ENCODE measurements around the gene GATA3. TPM values are rescaled to one million over a fixed set of nuclear protein-coding genes. Genes with fewer than 3 reads are reported as not detected.
"Not testable (repeated sequence)": the region's sequence is repeated elsewhere in the genome, so short reads cannot be mapped to it uniquely, and the experiment has no call there.

The GATA3 gene
- total RNA-seq, 1 donor from 2014 or later, result not detected

GRCh38 chr10:8014649-8015048 lies 39.8 kb upstream of the GATA3 start:
- Histone ChIP-seq H3K27me3 (no peaks in the 10 kb centered on the region), H3K4me3 (no peak overlapping the region), H3K27ac (no peak overlapping the region), H3K9me3 (no peaks in the 10 kb centered on the region), H3K4me1 (no peaks in the 10 kb centered on the region), H3K36me3 (peaks cover 20 to 36% of the 10 kb centered on the region in 2 donors)
- no peak for DNase-seq (ENCODE audit: low spot score in 2 of 2)
- intact Hi-C loops (cut with DNase I), result no loop called here
- TF ChIP-seq CTCF (IDR thresholded peaks at IDR 0.05), result no peak

GRCh38 chr10:8017277-8017676 lies 37.2 kb upstream of the GATA3 start:
- Histone ChIP-seq H3K4me3 (no peak overlapping the region), H3K4me1 (no peaks in the 10 kb centered on the region), H3K9me3 (no peaks in the 10 kb centered on the region), H3K27me3 (no peaks in the 10 kb centered on the region), H3K36me3 (peaks cover 9 to 16% of the 10 kb centered on the region in 2 donors), H3K27ac (no peak overlapping the region)
- intact Hi-C loops (cut with DNase I), result no loop called here
- DNase-seq (ENCODE audit: low spot score in 2 of 2), result no peak
- no peak for TF ChIP-seq CTCF (IDR thresholded peaks at IDR 0.05)

GRCh38 chr10:8023321-8023720 lies 31.2 kb upstream of the GATA3 start:
- H3K9me3 ChIP-seq, result no peaks in the 10 kb centered on the region
- no peak for TF ChIP-seq CTCF (IDR thresholded peaks at IDR 0.05)

GRCh38 chr10:8023851-8024250 lies 30.6 kb upstream of the GATA3 start:
- H3K9me3 ChIP-seq, result no peaks in the 10 kb centered on the region
- no peak for TF ChIP-seq CTCF (IDR thresholded peaks at IDR 0.05)
- intact Hi-C loops (cut with DNase I), result no loop called here
- no peaks in the 10 kb centered on the region for H3K27me3 ChIP-seq
- no peak for DNase-seq (ENCODE audit: low spot score in 2 of 2)
- no peak overlapping the region for H3K4me3 ChIP-seq
- H3K36me3 ChIP-seq, result no peaks in the 10 kb centered on the region
- no peak overlapping the region for H3K27ac ChIP-seq
- H3K4me1 ChIP-seq, result no peaks in the 10 kb centered on the region

More at GRCh38 chr10:8023321-8023720, 31.2 kb upstream of the GATA3 start:
- Histone ChIP-seq H3K4me1 (no peaks in the 10 kb centered on the region), H3K27ac (no peak overlapping the region), H3K27me3 (no peaks in the 10 kb centered on the region), H3K36me3 (no peaks in the 10 kb centered on the region), H3K4me3 (no peak overlapping the region)
- no peak for DNase-seq (ENCODE audit: low spot score in 2 of 2)
- intact Hi-C loops (cut with DNase I), result no loop called here

- DNase-seq (ENCODE audit: low spot score in 2 of 2), result peak in 1 of 2 donors; percentile 21
- no peak overlapping the region for H3K27ac ChIP-seq
- no peak overlapping the region for H3K4me3 ChIP-seq
- no peak for TF ChIP-seq CTCF (IDR thresholded peaks at IDR 0.05)
- no peaks in the 10 kb centered on the region for H3K4me1 ChIP-seq
- no peaks in the 10 kb centered on the region for H3K9me3 ChIP-seq
- H3K27me3 ChIP-seq, result no peaks in the 10 kb centered on the region
- no peaks in the 10 kb centered on the region for H3K36me3 ChIP-seq
- intact Hi-C loops (cut with DNase I), result no loop called here
Observed at GRCh38 chr10:8026349-8027259, 27.9 kb upstream of the GATA3 start.

GRCh38 chr10:8031211-8031610 lies 23.3 kb upstream of the GATA3 start:
- H3K27ac ChIP-seq; intact Hi-C loops (cut with DNase I); H3K36me3 ChIP-seq; H3K4me3 ChIP-seq; H3K9me3 ChIP-seq: not testable (repeated sequence)
- peaks cover 6 to 15% of the 10 kb centered on the region in 2 donors for H3K4me1 ChIP-seq
- DNase-seq (ENCODE audit: low spot score in 2 of 2), result peak in 1 of 2 donors; percentile 30
- peaks cover 23% of the 10 kb centered on the region for H3K27me3 ChIP-seq

All from ascending aorta (tissue), 2 donors.